Lower leg skin (tissue), 4 donors: ENCODE results near the gene IFI27. TPM values are rescaled to one million over a fixed set of nuclear protein-coding genes. Genes with fewer than 3 reads are reported as not detected.

Source experiments
- DNase-seq, 2 donors: peaks; one replicate each; pipeline ENCODE4 v3.0.0-alpha.2; 2019; ENCODE audit warnings: low spot score in 2 of 2
- H3K4me3 ChIP-seq: fragments of 200-600 bp; sonication (generic); 2 replicates; pipeline ENCODE4 v1.5.1; 2017; ENCODE audit warnings: mild to moderate bottlenecking, low read depth; ENCODE audit not compliant: poor library complexity, severe bottlenecking
- CTCF ChIP-seq, 3 donors: fragments of 450-650 bp; IDR thresholded peaks; one replicate each; pipeline ENCODE4 v1.5.1; 2016; ENCODE audit warnings: antibody characterized with exemption in 3 of 3, mild to moderate bottlenecking in 3 of 3, moderate library complexity in 2 of 3
- POLR2A ChIP-seq, 2 donors: fragments of 450-650 bp; IDR thresholded peaks; one replicate each; pipeline ENCODE4 v1.6.1; 2016 to 2017; ENCODE audit warnings: antibody characterized with exemption in 2 of 2, mild to moderate bottlenecking in 1 of 2, moderate library complexity in 1 of 2
- WGBS, 2 donors: methylation state at CpG; one replicate each; pipeline ENCODE4 v1.1.5; 2018; 5-methylcytosine and 5-hydroxymethylcytosine counted together
- intact Hi-C: fragments of 100-400 bp; cut with DNase I; formaldehyde crosslinking; loops from one replicate; pipeline ENCODE4 v1.15.0; 2023; ENCODE audit warnings: low total_unique reads
- total RNA-seq, 4 donors: library from RNA; depleted of rRNA; stranded (reverse); fragments of >200 nt; gene quantifications; one replicate each; pipeline ENCODE4 v1.1.0, GENCODE V29; 2016

Gene IFI27
- total RNA-seq, 4 donors from 2014 or later: 70.2 to 133 (median 109) TPM

GRCh38 chr14:94123296-94123695 lies 12.8 kb downstream of the IFI27 start:
- H3K4me3 ChIP-seq: no peak overlapping the region
- TF ChIP-seq POLR2A (IDR thresholded peaks at IDR 0.05) (no peak), CTCF (IDR thresholded peaks at IDR 0.05) (no peak)
- WGBS, 2 donors: 91 to 95% methylated on average over 9 of the region's 9 CpGs
- intact Hi-C loops: no loop called here
- DNase-seq: peak in 1 of 2 donors; percentile 65

GRCh38 chr14:94123868-94124267 lies 13.3 kb downstream of the IFI27 start:
- intact Hi-C loops: no loop called here
- H3K4me3 ChIP-seq: no peak overlapping the region
- 94 to 100% methylated on average over 1 of the region's 1 CpG for WGBS, 2 donors

GRCh38 chr14:94124582-94125377 lies 14.2 kb downstream of the IFI27 start:
- DNase-seq: peak in 1 of 2 donors; percentile 39
- intact Hi-C loops: no loop called here
- H3K4me3 ChIP-seq: no peak overlapping the region
- no peak for TF ChIP-seq CTCF (IDR thresholded peaks at IDR 0.05)
- TF ChIP-seq POLR2A (IDR thresholded peaks at IDR 0.05): no peak
- 80% methylated on average over 8 to 9 of the region's 9 CpGs for WGBS, 2 donors

More at GRCh38 chr14:94123868-94124267, 13.3 kb downstream of the IFI27 start:
- no peak for TF ChIP-seq CTCF (IDR thresholded peaks at IDR 0.05)
- no peak for TF ChIP-seq POLR2A (IDR thresholded peaks at IDR 0.05)
- DNase-seq: peak in 1 of 2 donors; percentile 13

GRCh38 chr14:94125659-94126418 lies 15.3 kb downstream of the IFI27 start:
- intact Hi-C loops: no loop called here
- DNase-seq: peak; percentile 7 to 68
- 91 to 96% methylated on average over 6 of the region's 6 CpGs for WGBS, 2 donors
- no peak for TF ChIP-seq POLR2A (IDR thresholded peaks at IDR 0.05)
- H3K4me3 ChIP-seq: no peak overlapping the region

- intact Hi-C loops: no loop called here
- 82 to 92% methylated on average over 1 of the region's 1 CpG for WGBS, 2 donors
- DNase-seq: peak in 1 of 2 donors; percentile 11
- H3K4me3 ChIP-seq: no peak overlapping the region
- TF ChIP-seq POLR2A (IDR thresholded peaks at IDR 0.05): no peak
These were observed 15.8 kb downstream of the IFI27 start for GRCh38 chr14:94126419-94126677.

- no peak overlapping the region for H3K4me3 ChIP-seq
- TF ChIP-seq CTCF (IDR thresholded peaks at IDR 0.05): no peak
- TF ChIP-seq POLR2A (IDR thresholded peaks at IDR 0.05): no peak
- peak; percentile 1 to 48 for DNase-seq
- WGBS, 2 donors: 85 to 86% methylated on average over 5 of the region's 5 CpGs
- intact Hi-C loops: no loop called here
These were observed 16.3 kb downstream of the IFI27 start for GRCh38 chr14:94126800-94127199.
